MM.1S (cell line): ENCODE measurements around the gene FAM90A26.
"Not testable (repeated sequence)": the region's sequence is repeated elsewhere in the genome, so short reads cannot be mapped to it uniquely, and the experiment has no call there.

ENCODE experiments used
- CTCF ChIP-seq: fragments of 300-600 bp; sonication (generic); IDR thresholded peaks from 2 replicates; pipeline ENCODE4 v1.5.1; 2016; ENCODE audit warnings: antibody characterized with exemption, low read length, mixed read lengths
- EZH2 ChIP-seq: fragments of 300-600 bp; sonication (generic); optimal IDR thresholded peaks from 2 replicates; pipeline ENCODE3; 2017; ENCODE audit warnings: low read depth, mild to moderate bottlenecking, antibody characterized with exemption, low read length, mixed read lengths
- EZH2phosphoT487 ChIP-seq: fragments of 300-600 bp; sonication (generic); IDR thresholded peaks from 2 replicates; pipeline ENCODE4 v1.6.1; 2018; ENCODE audit warnings: antibody characterized with exemption, low read length

- TF ChIP-seq CTCF, EZH2, EZH2phosphoT487: not testable (repeated sequence)
Measured at GRCh38 chr4:9160046-9160445, 10.2 kb upstream of the FAM90A26 start.
